NCI-H146 treated with DMSO at 0.1 percent for 48 hours (cell line): ENCODE results near the gene GALNT18.

Experiments
- DNase-seq: peaks from one replicate; lab custom pipeline; 2025; ENCODE audit not compliant: unreplicated experiment; lab: John Stamatoyannopoulos, UW

Gene GALNT18

GRCh38 chr11:11533751-11534150 lies 88.1 kb downstream of the GALNT18 start:
- no peak for DNase-seq

GRCh38 chr11:11533057-11533456 lies 88.7 kb downstream of the GALNT18 start:
- no peak for DNase-seq

GRCh38 chr11:11532574-11532973 lies 89.2 kb downstream of the GALNT18 start:
- DNase-seq: no peak

GRCh38 chr11:11531131-11531908 lies 90.5 kb downstream of the GALNT18 start:
- DNase-seq: no peak

GRCh38 chr11:11528986-11529385 lies 92.8 kb downstream of the GALNT18 start:
- no peak for DNase-seq

GRCh38 chr11:11525283-11525682 lies 96.5 kb downstream of the GALNT18 start:
- no peak for DNase-seq

GRCh38 chr11:11524436-11525061 lies 97.3 kb downstream of the GALNT18 start:
- no peak for DNase-seq

- DNase-seq: no peak
Observed at GRCh38 chr11:11522591-11522990, 99.2 kb downstream of the GALNT18 start.

GRCh38 chr11:11521306-11522002 lies 100.4 kb downstream of the GALNT18 start:
- DNase-seq: no peak

- DNase-seq: no peak
Observed at GRCh38 chr11:11520231-11521015, 101.4 kb downstream of the GALNT18 start.

GRCh38 chr11:11519184-11519583 lies 102.6 kb downstream of the GALNT18 start:
- peak; percentile 27 for DNase-seq

GRCh38 chr11:11514246-11514645 lies 107.6 kb downstream of the GALNT18 start:
- no peak for DNase-seq

GRCh38 chr11:11513422-11513821 lies 108.4 kb downstream of the GALNT18 start:
- no peak for DNase-seq

- no peak for DNase-seq
Observed at GRCh38 chr11:11512929-11513328, 108.9 kb downstream of the GALNT18 start.

- no peak for DNase-seq
Observed at GRCh38 chr11:11512502-11512901, 109.3 kb downstream of the GALNT18 start.

- no peak for DNase-seq
Observed at GRCh38 chr11:11512090-11512489, 109.7 kb downstream of the GALNT18 start.

- peak; percentile 79 for DNase-seq
Observed at GRCh38 chr11:11510939-11511338, 110.9 kb downstream of the GALNT18 start.

- peak; percentile 4 for DNase-seq
Observed at GRCh38 chr11:11505692-11506091, 116.1 kb downstream of the GALNT18 start.

- DNase-seq: no peak
Observed at GRCh38 chr11:11505190-11505589, 116.6 kb downstream of the GALNT18 start.

GRCh38 chr11:11504071-11504470 lies 117.7 kb downstream of the GALNT18 start:
- no peak for DNase-seq

- DNase-seq: peak; percentile 57
Observed at GRCh38 chr11:11502263-11502861, 119.4 kb downstream of the GALNT18 start.
